HepG2 (cell line): ENCODE results near the gene YWHAQ. TPM values are rescaled to one million over a fixed set of nuclear protein-coding genes. Genes with fewer than 3 reads are reported as not detected.

ENCODE experiments used
- ATAC-seq: fragments of 200-7000 bp; cut with Tn5 transposase; 3 replicates; pipeline ENCODE4 v1.9.1; 2020; ENCODE audit warnings: mild to moderate bottlenecking, moderate library complexity
- BruUV-seq: library from RNA; stranded (reverse); fragments of 400-500 nt; replicated peaks from 2 replicates; lab custom pipeline; 2021; lab: Mats Ljungman, UMichigan
- CTCF ChIA-PET: fragments of 300-600 bp; formaldehyde crosslinking; extraction: SDS; loops from one replicate; lab custom pipeline; 2021; ENCODE audit warnings: low total read pairs, inconsistent platforms, low intra/inter-chr PET ratio; lab: Yijun Ruan, JAX
- POLR2A ChIA-PET: fragments of 350-600 bp; sonication (Branson Sonifier 250); formaldehyde crosslinking; loops from one replicate; lab custom pipeline; 2020; ENCODE audit warnings: antibody characterized with exemption, inconsistent platforms; lab: Yijun Ruan, JAX
- DNase-seq: peaks from one replicate; pipeline ENCODE4 v3.0.0-alpha.2; 2015; ENCODE audit warnings: low spot score
- FAIRE-seq: peaks from 3 replicates; lab custom pipeline; 2011; peaks lifted over from hg19 to GRCh38; lab: Jason Lieb, UNC
- H2AFZ ChIP-seq: one replicate; pipeline ENCODE4 v1.6.1; 2011; ENCODE audit warnings: low read length, inconsistent platforms
- H3K27ac ChIP-seq: fragments of 300-600 bp; 3 replicates; pipeline ENCODE4 v1.8.0; 2011; ENCODE audit warnings: mixed run types, mild to moderate bottlenecking, mixed read lengths, low read length, inconsistent platforms; ENCODE audit not compliant: insufficient read depth; ENCODE audit errors: extremely low read length
- H3K27me3 ChIP-seq, 2 experiments: fragments of 200-600 bp in 1 of 2; 2 replicates in 1 of 2; 3 replicates in 1 of 2; pipeline versions ENCODE4 v1.6.0 to v1.8.0; 2011; ENCODE audit warnings: low read length in 2 of 2, mild to moderate bottlenecking in 2 of 2, moderate library complexity in 2 of 2, inconsistent platforms in 1 of 2; ENCODE audit not compliant: insufficient read depth in 2 of 2, control insufficient read depth in 1 of 2
- H3K36me3 ChIP-seq, 2 experiments: fragments of 200-600 bp in 1 of 2; replicated peaks in 1 of 2; 2 replicates in 1 of 2; 3 replicates in 1 of 2; pipeline versions ENCODE4 v1.5.1 to v1.8.0; 2011; ENCODE audit warnings: low read length in 2 of 2, inconsistent platforms in 1 of 2; ENCODE audit not compliant: insufficient read depth in 2 of 2, control insufficient read depth in 1 of 2
- H3K4me1 ChIP-seq: 2 replicates; pipeline ENCODE4 v1.5.1; 2012; ENCODE audit warnings: low read length, inconsistent platforms; ENCODE audit not compliant: insufficient read depth
- H3K4me2 ChIP-seq: 2 replicates; pipeline ENCODE4 v1.6.0; 2011; ENCODE audit warnings: low read depth, low read length, inconsistent platforms
- H3K4me3 ChIP-seq, 3 experiments: fragments of 200-600 bp in 1 of 3; sonication (generic), shearing (Covaris generic) in 1 of 3; replicated peaks in 1 of 3; 2 replicates each; pipeline ENCODE4 v1.5.1; 2011 to 2016; ENCODE audit warnings: low read length in 3 of 3, inconsistent platforms in 2 of 3, low read depth in 2 of 3, mild to moderate bottlenecking in 2 of 3, control low read depth in 1 of 3, mixed read lengths in 1 of 3; ENCODE audit not compliant: insufficient read depth in 1 of 3
- H3K79me2 ChIP-seq: one replicate; pipeline ENCODE4 v1.6.1; 2011; ENCODE audit warnings: low read length, inconsistent platforms; ENCODE audit not compliant: insufficient read depth
- H3K9ac ChIP-seq: 2 replicates; pipeline ENCODE4 v1.6.0; 2011; ENCODE audit warnings: mild to moderate bottlenecking, low read depth, low read length, inconsistent platforms; ENCODE audit not compliant: insufficient read depth
- H3K9me3 ChIP-seq: 2 replicates; pipeline ENCODE4 v1.5.1; 2012; ENCODE audit warnings: mild to moderate bottlenecking, low read length
- H4K20me1 ChIP-seq: 2 replicates; pipeline ENCODE4 v1.6.0; 2011; ENCODE audit warnings: inconsistent platforms, mild to moderate bottlenecking, low read length, moderate library complexity; ENCODE audit not compliant: insufficient read depth
- HHEX ChIP-seq: IDR thresholded peaks from 2 replicates; pipeline ENCODE4 v1.6.1; 2016; ENCODE audit warnings: control low read depth
- IRX3 ChIP-seq: sonication (generic); formaldehyde crosslinking; IDR thresholded peaks from 2 replicates; pipeline ENCODE4 v1.8.1; 2023; ENCODE audit warnings: mild to moderate bottlenecking, low read depth, missing genetic modification reagents, borderline replicate concordance
- PHF8 ChIP-seq: sonication (generic); formaldehyde crosslinking; IDR thresholded peaks from 2 replicates; pipeline ENCODE4 v1.5.0; 2020; ENCODE audit warnings: missing genetic modification reagents
- PITX1 ChIP-seq: sonication (generic); formaldehyde crosslinking; IDR thresholded peaks from 2 replicates; pipeline ENCODE4 v1.5.1; 2020; ENCODE audit warnings: mild to moderate bottlenecking, missing genetic modification reagents
- RBM22 ChIP-seq: fragments of 200-400 bp; formaldehyde crosslinking; optimal IDR thresholded peaks from 2 replicates; pipeline ENCODE3; 2017; ENCODE audit warnings: mild to moderate bottlenecking, low read length, moderate library complexity
- RFXANK ChIP-seq: IDR thresholded peaks from 2 replicates; pipeline ENCODE4 v1.6.1; 2016
- ZNF317 ChIP-seq: sonication (generic); formaldehyde crosslinking; IDR thresholded peaks from 2 replicates; pipeline ENCODE4 v1.5.0; 2020; ENCODE audit warnings: mild to moderate bottlenecking, missing genetic modification reagents
- ZNF678 ChIP-seq: sonication (generic); formaldehyde crosslinking; IDR thresholded peaks from 2 replicates; pipeline ENCODE4 v1.4.0; 2020; ENCODE audit warnings: mild to moderate bottlenecking, missing genetic modification reagents
- WGBS: methylation state at CpG from one replicate; pipeline ENCODE4 v1.1.6; 2017; ENCODE audit warnings: low lambda C conversion rate; 5-methylcytosine and 5-hydroxymethylcytosine counted together
- in situ Hi-C: cut with HindIII; loops from 2 replicates; pipeline ENCODE4 v1.10.0; 2017; ENCODE audit warnings: low pct_unique_long_range_greater_than_20kb; ENCODE audit not compliant: extremely low pct_ligation_motif_present
- intact Hi-C: fragments of 100-400 bp; cut with micrococcal nuclease; formaldehyde crosslinking; loops from one replicate; pipeline ENCODE4 v1.10.0; 2022; ENCODE audit not compliant: unreplicated experiment
- polyA plus RNA-seq, 8 experiments: library from polyadenylated mRNA; depleted of rRNA in 3 of 8; stranded (reverse) in 7 of 8; unstranded in 1 of 8; fragments of >200 nt; fragmentation: Illumina TruSeq in 4 of 8; extraction: Trizol in 4 of 8; gene quantifications; 2 replicates each; pipeline versions ENCODE4 v1.2.1 to v1.2.3, GENCODE V29; 2011 to 2016; ENCODE audit warnings: low read depth in 4 of 8, missing spikeins in 1 of 8, mixed read lengths in 1 of 8; ENCODE audit not compliant: insufficient read depth in 1 of 8
- total RNA-seq, 5 experiments: library from RNA; depleted of rRNA; stranded (reverse); fragments of >200 nt; fragmentation: Illumina TruSeq; extraction: Trizol; gene quantifications; 2 replicates each; pipeline ENCODE4 v1.2.3, GENCODE V29; 2016; ENCODE audit warnings: low read depth in 1 of 5

Gene YWHAQ
- total and polyA plus RNA-seq, 2 of the 13 experiments (the other 11 are each of a cell fraction or from before 2014, with no cell fraction given): 160 to 304 TPM

GRCh38 chr2:9548506-9548905 lies 82.3 kb downstream of the YWHAQ start:
- Histone ChIP-seq H3K27ac (no peak overlapping the region), H3K9ac (no peak overlapping the region), H3K36me3 (no peaks in the 10 kb centered on the region), H3K4me2 (no peak overlapping the region), H2AFZ (no peak overlapping the region), H4K20me1 (peaks cover 3% of the 10 kb centered on the region; the same call in 1 of the 2 replicates), H3K9me3 (no peaks in the 10 kb centered on the region), H3K79me2 (peaks cover 90% of the 10 kb centered on the region), H3K4me3 (no peak overlapping the region), H3K27me3 (no peaks in the 10 kb centered on the region), H3K4me1 (peaks cover 44% of the 10 kb centered on the region)
- POLR2A ChIA-PET: no interaction called here
- intact Hi-C loops: no loop called here
- BruUV-seq: no TSS peak
- WGBS: 93% methylated on average over 2 of the region's 2 CpGs
- ATAC-seq (no peak), FAIRE-seq (no peak), DNase-seq (no peak)
- CTCF ChIA-PET: no interaction called here
- TF ChIP-seq ZNF317 (CRISPR knock-in tag): no peak
- no peak for TF ChIP-seq IRX3 (CRISPR knock-in tag)
- TF ChIP-seq HHEX (CRISPR knock-in tag): no peak
- TF ChIP-seq PHF8: no peak
- TF ChIP-seq ZNF678 (CRISPR knock-in tag): no peak
- TF ChIP-seq PITX1: no peak
- in situ Hi-C loops: no loop called here

DNA sequence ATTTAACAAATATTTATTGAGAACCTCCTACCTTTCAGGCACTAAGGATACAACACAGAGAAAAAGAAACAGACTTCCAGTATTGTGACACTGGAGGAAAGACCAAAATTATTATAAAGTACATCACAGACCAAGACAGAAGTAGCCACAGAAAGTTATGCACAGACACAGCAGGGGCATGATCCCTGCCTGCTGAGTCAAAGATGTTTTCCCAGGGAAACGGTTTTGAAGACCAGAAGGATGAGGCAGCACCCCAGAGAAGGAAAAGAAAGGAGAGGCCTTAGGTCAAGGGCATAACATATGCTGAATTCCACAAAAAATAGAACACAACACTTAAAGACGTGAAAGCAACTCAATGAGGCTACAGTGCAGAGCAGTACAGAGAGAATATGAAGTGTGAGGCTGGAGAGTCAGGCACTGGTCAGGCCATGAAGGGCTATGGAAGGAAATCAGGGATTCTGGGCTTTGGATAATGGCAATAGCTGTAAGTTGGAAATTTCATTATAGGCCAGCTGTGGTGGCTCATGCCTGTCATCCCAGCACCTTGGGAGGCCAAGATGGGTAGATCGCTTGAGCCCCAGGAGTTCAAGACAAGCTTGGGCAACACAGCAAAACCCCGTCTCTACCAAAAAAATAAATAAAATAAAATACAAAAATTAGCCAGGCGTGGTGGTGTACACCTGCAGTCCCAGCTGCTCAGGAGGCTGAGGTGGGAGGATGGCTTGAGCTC lies 83.4 kb downstream of the YWHAQ start:
- no peaks in the 10 kb centered on the region for H4K20me1 ChIP-seq
- ATAC-seq: peak; percentile 29; the same call in 1 of the 3 replicates
- peaks cover 82% of the 10 kb centered on the region for H3K79me2 ChIP-seq
- in situ Hi-C loops (no loop called here), intact Hi-C loops (no loop called here)
- no TSS peak for BruUV-seq
- H3K9me3 ChIP-seq: no peaks in the 10 kb centered on the region
- H3K4me3 ChIP-seq: no peak overlapping the region
- peaks cover 34% of the 10 kb centered on the region for H3K4me1 ChIP-seq
- WGBS: 94% methylated on average over 5 of the region's 5 CpGs
- no peak for DNase-seq
- TF ChIP-seq RFXANK: no peak
- peak; percentile 31 for TF ChIP-seq RBM22
- H3K27me3 ChIP-seq: no peaks in the 10 kb centered on the region
- no peak for FAIRE-seq
- ChIA-PET CTCF (no interaction called here), POLR2A (interaction anchor here (2.2 kb wide), 1 partner anchor 8 kb away, joined by 17 read pairs; the partner anchor contains the start of gene ADAM17)
- H3K4me2 ChIP-seq: no peak overlapping the region
- 0 out of 5 replicates have a peak, but pooled peaks cover 0 to 3% of the 10 kb centered on the region in 2 experiments for H3K36me3 ChIP-seq
- H3K27ac ChIP-seq: no peak overlapping the region
- no peak overlapping the region for H2AFZ ChIP-seq
- no peak overlapping the region for H3K9ac ChIP-seq
